Neural progenitor cell (in vitro differentiated cells): ENCODE data around the gene ZNF785. TPM values are rescaled to one million over a fixed set of nuclear protein-coding genes. Genes with fewer than 3 reads are reported as not detected.
A peak's percentile ranks its signal among the peaks of the same experiment; 100 is the strongest.
"Not testable (repeated sequence)": the region's sequence is repeated elsewhere in the genome, so short reads cannot be mapped to it uniquely, and the experiment has no call there.

ENCODE experiments used
- DNase-seq: peaks from one replicate; pipeline ENCODE4 v3.0.0-alpha.2; 2016; ENCODE audit warnings: low spot score
- H2AFZ ChIP-seq: fragments of 200-600 bp; sonication (generic); replicated peaks from 2 replicates; pipeline ENCODE4 v1.6.1; 2016; ENCODE audit warnings: antibody characterized with exemption
- H3F3A ChIP-seq: fragments of 200-600 bp; sonication (generic); 2 replicates; pipeline ENCODE4 v1.6.1; 2016; ENCODE audit warnings: antibody characterized with exemption, low read depth
- H3K27ac ChIP-seq: fragments of 200-600 bp; sonication (generic); 2 replicates; pipeline ENCODE4 v1.5.1; 2016; ENCODE audit warnings: mild to moderate bottlenecking
- H3K27me3 ChIP-seq: fragments of 200-600 bp; sonication (generic); 2 replicates; pipeline ENCODE4 v1.6.1; 2016; ENCODE audit warnings: mild to moderate bottlenecking, moderate library complexity
- H3K36me3 ChIP-seq: fragments of 200-600 bp; sonication (generic); 2 replicates; pipeline ENCODE4 v1.5.1; 2016
- H3K4me1 ChIP-seq: fragments of 200-600 bp; sonication (generic); 2 replicates; pipeline ENCODE4 v1.6.1; 2016; ENCODE audit warnings: mixed run types
- H3K4me2 ChIP-seq: fragments of 200-600 bp; sonication (generic); 2 replicates; pipeline ENCODE4 v1.6.1; 2016
- H3K4me3 ChIP-seq: fragments of 200-600 bp; sonication (generic); 2 replicates; pipeline ENCODE4 v1.5.1; 2016
- H3K79me2 ChIP-seq: fragments of 200-600 bp; sonication (generic); 2 replicates; pipeline ENCODE4 v1.6.1; 2016; ENCODE audit warnings: low read depth
- H3K9ac ChIP-seq: fragments of 200-600 bp; sonication (generic); 2 replicates; pipeline ENCODE4 v1.6.1; 2016
- H3K9me3 ChIP-seq: fragments of 200-600 bp; sonication (generic); 2 replicates; pipeline ENCODE4 v1.5.1; 2016; ENCODE audit warnings: low read depth
- H4K20me1 ChIP-seq: fragments of 200-600 bp; sonication (generic); 2 replicates; pipeline ENCODE4 v1.6.1; 2016; ENCODE audit warnings: low read depth
- H3K27ac Mint-ChIP-seq: 3 replicates; pipeline ENCODE4 v1.8.0; 2021; ENCODE audit warnings: mixed read lengths
- H3K27me3 Mint-ChIP-seq: 2 replicates; pipeline ENCODE4 v1.8.0; 2022; ENCODE audit warnings: low read depth, mild to moderate bottlenecking, inconsistent platforms, moderate library complexity, mixed read lengths; ENCODE audit not compliant: insufficient read depth
- H3K36me3 Mint-ChIP-seq: 3 replicates; pipeline ENCODE4 v1.8.0; 2021; ENCODE audit warnings: mixed read lengths
- H3K4me1 Mint-ChIP-seq: 3 replicates; pipeline ENCODE4 v1.8.0; 2021; ENCODE audit warnings: mixed read lengths
- H3K4me3 Mint-ChIP-seq: 3 replicates; pipeline ENCODE4 v1.8.0; 2021; ENCODE audit warnings: mild to moderate bottlenecking, moderate library complexity, mixed read lengths
- H3K9me3 Mint-ChIP-seq: 3 replicates; pipeline ENCODE4 v1.8.0; 2020; ENCODE audit warnings: mixed read lengths
- CTCF ChIP-seq: fragments of 200-600 bp; sonication (generic); IDR thresholded peaks from 2 replicates; pipeline ENCODE4 v1.5.1; 2017; ENCODE audit warnings: antibody characterized with exemption, mild to moderate bottlenecking
- EZH2 ChIP-seq: fragments of 200-600 bp; sonication (generic); IDR thresholded peaks from 2 replicates; pipeline ENCODE4 v1.6.1; 2017; ENCODE audit warnings: antibody characterized with exemption, mild to moderate bottlenecking, moderate library complexity
- EZH2phosphoT487 ChIP-seq: fragments of 200-600 bp; sonication (generic); IDR thresholded peaks from 2 replicates; pipeline ENCODE4 v1.6.1; 2017; ENCODE audit warnings: antibody characterized with exemption
- total RNA-seq: library from RNA; depleted of rRNA; stranded (reverse); fragments of >200 nt; gene quantifications from 2 replicates; pipeline ENCODE4 v1.2.3, GENCODE V29; 2015; ENCODE audit warnings: low replicate concordance

ZNF785 gene
- total RNA-seq, 1 donor from 2014 or later: 19.5 TPM

- Mint-ChIP-seq H3K4me1 (peaks cover 5% of the 10 kb centered on the region), H3K9me3 (peaks cover 2% of the 10 kb centered on the region), H3K27ac (no peak overlapping the region), H3K36me3 (no peaks in the 10 kb centered on the region), H3K4me3 (no peak overlapping the region), H3K27me3 (peaks cover 5% of the 10 kb centered on the region)
- DNase-seq: no peak
- peaks cover 29% of the 10 kb centered on the region for H3K4me1 ChIP-seq
- no peak overlapping the region for H3K4me3 ChIP-seq
- no peak overlapping the region for H3K9ac ChIP-seq
- no peaks in the 10 kb centered on the region for H4K20me1 ChIP-seq
- no peak for TF ChIP-seq EZH2
- TF ChIP-seq CTCF: no peak
- TF ChIP-seq EZH2phosphoT487: no peak
- no peaks in the 10 kb centered on the region for H3K36me3 ChIP-seq
- peaks cover 7% of the 10 kb centered on the region for H3F3A ChIP-seq
- H3K9me3 ChIP-seq: no peaks in the 10 kb centered on the region
- no peaks in the 10 kb centered on the region for H3K27me3 ChIP-seq
- H3K4me2 ChIP-seq: peak overlapping the region; percentile 61
- H2AFZ ChIP-seq: no peak overlapping the region
- H3K27ac ChIP-seq: no peak overlapping the region
- H3K79me2 ChIP-seq: peaks cover 5% of the 10 kb centered on the region
These were observed 42.4 kb downstream of the ZNF785 start for GRCh38 chr16:30543067-30543466.

- Histone ChIP-seq H4K20me1 (no peaks in the 10 kb centered on the region), H2AFZ (peak overlapping the region; percentile 86), H3K9me3 (no peaks in the 10 kb centered on the region), H3K4me2 (peak overlapping the region; percentile 61), H3K4me3 (peak overlapping the region; percentile 26), H3K79me2 (peaks cover 7% of the 10 kb centered on the region), H3K27ac (no peak overlapping the region), H3K4me1 (peaks cover 29% of the 10 kb centered on the region), H3K27me3 (no peaks in the 10 kb centered on the region), H3K9ac (no peak overlapping the region), H3F3A (peaks cover 7% of the 10 kb centered on the region), H3K36me3 (no peaks in the 10 kb centered on the region)
- Mint-ChIP-seq H3K27me3 (peaks cover 4% of the 10 kb centered on the region), H3K36me3 (peaks cover 7% of the 10 kb centered on the region), H3K4me1 (peaks cover 8% of the 10 kb centered on the region), H3K9me3 (no peaks in the 10 kb centered on the region), H3K4me3 (no peak overlapping the region), H3K27ac (no peak overlapping the region)
- peak; percentile 18 for DNase-seq
- no peak for TF ChIP-seq EZH2phosphoT487
- no peak for TF ChIP-seq CTCF
- TF ChIP-seq EZH2: no peak
These were observed 43.8 kb downstream of the ZNF785 start for GRCh38 chr16:30541502-30542329.

GRCh38 chr16:30540916-30541464, 44.5 kb downstream of the ZNF785 start:
- peaks cover 32% of the 10 kb centered on the region for H3K4me1 ChIP-seq
- H3K9ac ChIP-seq, H3K27me3 Mint-ChIP-seq, H3K36me3 Mint-ChIP-seq, H3K27me3 ChIP-seq, H3K4me1 Mint-ChIP-seq, H4K20me1 ChIP-seq, H3F3A ChIP-seq, H3K4me2 ChIP-seq, H3K4me3 Mint-ChIP-seq, H3K4me3 ChIP-seq, H3K27ac Mint-ChIP-seq, H3K9me3 Mint-ChIP-seq, H3K36me3 ChIP-seq, H3K9me3 ChIP-seq, H2AFZ ChIP-seq, H3K27ac ChIP-seq, DNase-seq: not testable (repeated sequence)
- H3K79me2 ChIP-seq: peaks cover 14% of the 10 kb centered on the region

GRCh38 chr16:30539986-30540526, 45.4 kb downstream of the ZNF785 start:
- H3K27me3 Mint-ChIP-seq, H3K4me3 Mint-ChIP-seq, DNase-seq, H3K9ac ChIP-seq, H3K9me3 Mint-ChIP-seq, H3K36me3 Mint-ChIP-seq, H3K4me3 ChIP-seq, H3K9me3 ChIP-seq, H2AFZ ChIP-seq, H3K27me3 ChIP-seq, H3K4me2 ChIP-seq, H3K36me3 ChIP-seq, H3K27ac ChIP-seq, H3K27ac Mint-ChIP-seq, H4K20me1 ChIP-seq: not testable (repeated sequence)
- H3K4me1 ChIP-seq: peaks cover 32% of the 10 kb centered on the region
- H3F3A ChIP-seq: peaks cover 13% of the 10 kb centered on the region
- H3K79me2 ChIP-seq: peaks cover 20% of the 10 kb centered on the region
- H3K4me1 Mint-ChIP-seq: peaks cover 16% of the 10 kb centered on the region
